ENCODE results near the gene TP73. TPM values are rescaled to one million over a fixed set of nuclear protein-coding genes. Genes with fewer than 3 reads are reported as not detected.
A peak's percentile ranks its signal among the peaks of the same experiment; 100 is the strongest.

TP73 gene
- total and polyA plus RNA-seq, 12 donors, result 0.03 to 0.58 (median 0.15) TPM; not detected in 7

DNA sequence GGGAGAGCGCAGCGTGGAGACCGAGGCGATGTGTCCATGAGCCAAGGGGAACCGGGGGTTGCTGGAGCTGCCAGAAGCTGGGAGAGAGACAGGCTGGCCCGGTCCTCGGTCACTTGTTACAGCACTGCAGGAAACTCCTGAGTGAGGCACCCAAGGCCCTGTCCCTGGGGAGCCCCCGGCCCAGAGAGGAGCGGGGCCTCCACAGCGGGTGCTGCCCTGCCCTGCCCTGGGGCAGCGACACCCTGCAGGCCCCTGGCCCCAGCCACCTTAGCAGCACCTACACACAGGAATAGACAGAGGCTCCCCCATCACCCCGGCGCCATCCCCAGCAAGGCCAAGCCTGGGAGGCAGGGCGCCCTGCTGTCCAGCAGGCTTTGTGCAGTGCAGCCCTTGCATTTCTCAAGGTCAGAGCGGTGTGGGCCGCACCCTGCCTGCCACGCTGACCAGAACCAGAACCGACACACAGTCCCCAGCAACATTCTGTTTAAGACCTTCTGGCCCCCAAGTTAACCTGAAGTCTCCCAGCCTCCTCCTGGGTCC lies 34.4 kb upstream of the TP73 start:
- H3K9me3 ChIP-seq, result no peaks in the 10 kb centered on the region
- intact Hi-C loops (cut with DNase I), result loop anchor here in 8 of 10 donors (2.0 to 5.0 kb wide), 5 partner anchors 51 to 165 kb away; no protein-coding TSS in a partner anchor
- H3K4me3 ChIP-seq, result no peak overlapping the region
- H3K27ac ChIP-seq, result no peak overlapping the region
- H3K36me3 ChIP-seq, result peaks cover 0 to 5% (median 0%) of the 10 kb centered on the region in 9 donors
- 84 to 89% methylated on average over 17 to 18 of the region's 18 CpGs for WGBS, 2 donors
- TF ChIP-seq, protein P1, sequence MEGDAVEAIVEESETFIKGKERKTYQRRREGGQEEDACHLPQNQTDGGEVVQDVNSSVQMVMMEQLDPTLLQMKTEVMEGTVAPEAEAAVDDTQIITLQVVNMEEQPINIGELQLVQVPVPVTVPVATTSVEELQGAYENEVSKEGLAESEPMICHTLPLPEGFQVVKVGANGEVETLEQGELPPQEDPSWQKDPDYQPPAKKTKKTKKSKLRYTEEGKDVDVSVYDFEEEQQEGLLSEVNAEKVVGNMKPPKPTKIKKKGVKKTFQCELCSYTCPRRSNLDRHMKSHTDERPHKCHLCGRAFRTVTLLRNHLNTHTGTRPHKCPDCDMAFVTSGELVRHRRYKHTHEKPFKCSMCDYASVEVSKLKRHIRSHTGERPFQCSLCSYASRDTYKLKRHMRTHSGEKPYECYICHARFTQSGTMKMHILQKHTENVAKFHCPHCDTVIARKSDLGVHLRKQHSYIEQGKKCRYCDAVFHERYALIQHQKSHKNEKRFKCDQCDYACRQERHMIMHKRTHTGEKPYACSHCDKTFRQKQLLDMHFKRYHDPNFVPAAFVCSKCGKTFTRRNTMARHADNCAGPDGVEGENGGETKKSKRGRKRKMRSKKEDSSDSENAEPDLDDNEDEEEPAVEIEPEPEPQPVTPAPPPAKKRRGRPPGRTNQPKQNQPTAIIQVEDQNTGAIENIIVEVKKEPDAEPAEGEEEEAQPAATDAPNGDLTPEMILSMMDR (IDR thresholded peaks at IDR 0.05), result no peak
- no peak for ATAC-seq
- peaks cover 0 to 21% (median 13%) of the 10 kb centered on the region in 9 donors for H3K4me1 ChIP-seq
- DNase-seq, result no peak
- H3K27me3 ChIP-seq, result peaks cover 0 to 10% (median 3%) of the 10 kb centered on the region in 7 donors

- DNase-seq (no peak), ATAC-seq (peak in 3 of 8 donors; percentile 6 to 7 (median 7))
- H3K36me3 ChIP-seq, result peaks cover 0 to 5% (median 0%) of the 10 kb centered on the region in 9 donors
- H3K27ac ChIP-seq, result no peak overlapping the region
- H3K4me3 ChIP-seq, result no peak overlapping the region
- 77 to 82% methylated on average over 9 of the region's 9 CpGs for WGBS, 2 donors
- peaks cover 0 to 8% (median 0%) of the 10 kb centered on the region in 7 donors for H3K27me3 ChIP-seq
- no peaks in the 10 kb centered on the region for H3K9me3 ChIP-seq
- TF ChIP-seq, protein P1 (IDR thresholded peaks at IDR 0.05), result no peak
- peaks cover 4 to 27% (median 20%) of the 10 kb centered on the region in 9 donors for H3K4me1 ChIP-seq
- intact Hi-C loops (cut with DNase I), result loop anchor here in 8 of 10 donors (2.0 to 5.0 kb wide), 5 partner anchors 51 to 166 kb away; no protein-coding TSS in a partner anchor
These were observed 33.8 kb upstream of the TP73 start for GRCh38 chr1:3618531-3618880.

- peaks cover 8 to 33% (median 24%) of the 10 kb centered on the region in 9 donors for H3K4me1 ChIP-seq
- peak; percentile 39 to 76 for DNase-seq
- no peak overlapping the region for H3K4me3 ChIP-seq
- no peak overlapping the region for H3K27ac ChIP-seq
- 21% methylated on average over 21 of the region's 21 CpGs for WGBS, 2 donors
- H3K36me3 ChIP-seq, result peaks cover 0 to 5% (median 0%) of the 10 kb centered on the region in 9 donors
- peak; percentile 48 to 83 (median 73) for ATAC-seq
- intact Hi-C loops (cut with DNase I), result loop anchor here in 9 of 10 donors (1.0 to 5.0 kb wide), 8 partner anchors 52 to 166 kb away; no protein-coding TSS in a partner anchor
- TF ChIP-seq, protein P1 (IDR thresholded peaks at IDR 0.05), result peak; percentile 84 to 92 (median 89)
- peaks cover 0 to 8% (median 0%) of the 10 kb centered on the region in 7 donors for H3K27me3 ChIP-seq
- no peaks in the 10 kb centered on the region for H3K9me3 ChIP-seq
These were observed 33.2 kb upstream of the TP73 start for GRCh38 chr1:3618881-3619671.

DNA sequence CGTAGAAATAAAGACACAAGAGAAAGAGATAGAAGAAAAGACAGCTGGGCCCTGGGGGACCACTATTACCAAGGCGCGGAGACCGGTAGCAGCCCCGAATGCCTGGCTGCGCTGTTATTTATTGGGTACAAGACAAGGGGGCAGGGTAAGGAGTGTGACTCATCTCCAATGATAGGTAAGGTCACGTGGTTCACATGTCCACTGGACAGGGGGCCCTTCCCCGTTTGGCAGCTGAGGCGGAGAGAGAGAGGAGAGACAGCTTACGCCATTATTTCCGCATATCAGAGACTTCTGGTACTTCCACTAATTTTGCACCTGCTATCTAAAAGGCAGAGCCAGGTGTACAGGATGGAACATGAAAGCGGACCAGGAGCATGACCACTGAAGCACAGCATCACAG lies 31.6 kb upstream of the TP73 start:
- Histone ChIP-seq H3K4me1 (peaks cover 9 to 39% (median 28%) of the 10 kb centered on the region in 9 donors), H3K9me3 (no peaks in the 10 kb centered on the region), H3K27me3 (peaks cover 0 to 3% (median 0%) of the 10 kb centered on the region in 7 donors), H3K4me3 (no peak overlapping the region), H3K36me3 (peaks cover 0 to 5% (median 0%) of the 10 kb centered on the region in 9 donors), H3K27ac (no peak overlapping the region)
- WGBS, 2 donors, result 84 to 86% methylated on average over 12 of the region's 12 CpGs
- TF ChIP-seq, protein P1 (IDR thresholded peaks at IDR 0.05), result no peak
- no peak for ATAC-seq
- intact Hi-C loops (cut with DNase I), result loop anchor here in 3 of 10 donors (1.0 to 2.0 kb wide), 3 partner anchors 56 to 130 kb away; no protein-coding TSS in a partner anchor
- no peak for DNase-seq

Measured in heart right ventricle (tissue), 16 donors.